Measurements from ENCODE around the gene NPS.

NPS gene

GRCh38 chr10:127577376-127578258 is 28.5 kb downstream of the NPS start:
- TF ChIP-seq REST (IDR thresholded peaks at IDR 0.05; ENCODE audit: insufficient read depth in 1 of 2, low read depth in 2 of 2, low read length in 2 of 2), result no peak
- TF ChIP-seq TAF1 (IDR thresholded peaks at IDR 0.05; ENCODE audit: borderline replicate concordance, insufficient read depth, low read length), result no peak
- no peak for TF ChIP-seq POLR2AphosphoS5 (IDR thresholded peaks at IDR 0.05; ENCODE audit: low read depth, low read length)
- no peak for TF ChIP-seq SIN3A (IDR thresholded peaks at IDR 0.05; ENCODE audit: borderline replicate concordance, insufficient read depth, low read length)
- TF ChIP-seq FOXP2 (optimal IDR thresholded peaks at IDR 0.05; ENCODE audit: borderline replicate concordance, extremely low read depth, extremely low read length, insufficient read depth), result no peak

GRCh38 chr10:127578259-127578960 is 29.3 kb downstream of the NPS start:
- TF ChIP-seq REST (IDR thresholded peaks at IDR 0.05; ENCODE audit: insufficient read depth in 1 of 2, low read depth in 2 of 2, low read length in 2 of 2) (no peak), POLR2AphosphoS5 (IDR thresholded peaks at IDR 0.05; ENCODE audit: low read depth, low read length) (no peak), TAF1 (IDR thresholded peaks at IDR 0.05; ENCODE audit: borderline replicate concordance, insufficient read depth, low read length) (no peak), FOXP2 (optimal IDR thresholded peaks at IDR 0.05; ENCODE audit: borderline replicate concordance, extremely low read depth, extremely low read length, insufficient read depth) (no peak), SIN3A (IDR thresholded peaks at IDR 0.05; ENCODE audit: borderline replicate concordance, insufficient read depth, low read length) (no peak)

- no peak for TF ChIP-seq SIN3A (IDR thresholded peaks at IDR 0.05; ENCODE audit: borderline replicate concordance, insufficient read depth, low read length)
- TF ChIP-seq REST (IDR thresholded peaks at IDR 0.05; ENCODE audit: insufficient read depth in 1 of 2, low read depth in 2 of 2, low read length in 2 of 2), result no peak
- no peak for TF ChIP-seq FOXP2 (optimal IDR thresholded peaks at IDR 0.05; ENCODE audit: borderline replicate concordance, extremely low read depth, extremely low read length, insufficient read depth)
- TF ChIP-seq POLR2AphosphoS5 (IDR thresholded peaks at IDR 0.05; ENCODE audit: low read depth, low read length), result no peak
- no peak for TF ChIP-seq TAF1 (IDR thresholded peaks at IDR 0.05; ENCODE audit: borderline replicate concordance, insufficient read depth, low read length)
Observed at GRCh38 chr10:127578961-127579305, 29.8 kb downstream of the NPS start.

GRCh38 chr10:127579640-127580039 is 30.5 kb downstream of the NPS start:
- no peak for TF ChIP-seq FOXP2 (optimal IDR thresholded peaks at IDR 0.05; ENCODE audit: borderline replicate concordance, extremely low read depth, extremely low read length, insufficient read depth)
- no peak for TF ChIP-seq POLR2AphosphoS5 (IDR thresholded peaks at IDR 0.05; ENCODE audit: low read depth, low read length)
- no peak for TF ChIP-seq SIN3A (IDR thresholded peaks at IDR 0.05; ENCODE audit: borderline replicate concordance, insufficient read depth, low read length)
- TF ChIP-seq TAF1 (IDR thresholded peaks at IDR 0.05; ENCODE audit: borderline replicate concordance, insufficient read depth, low read length), result no peak
- no peak for TF ChIP-seq REST (IDR thresholded peaks at IDR 0.05; ENCODE audit: insufficient read depth in 1 of 2, low read depth in 2 of 2, low read length in 2 of 2)

All from PFSK-1 (cell line).